Measurements from ENCODE around the gene PAPSS1.

- TF ChIP-seq POLR2A (IDR thresholded peaks at IDR 0.05) = no peak
- no peak for TF ChIP-seq CTCF (IDR thresholded peaks at IDR 0.05)
Measured at GRCh38 chr4:107645604-107646003, 74.4 kb downstream of the PAPSS1 start.
